ENCODE results near the gene RAB5B. TPM values are rescaled to one million over a fixed set of nuclear protein-coding genes. Genes with fewer than 3 reads are reported as not detected.
"Not testable (repeated sequence)": the region's sequence is repeated elsewhere in the genome, so short reads cannot be mapped to it uniquely, and the experiment has no call there.

RAB5B gene
- total RNA-seq, 1 experiment from 2014 or later: 34.4 TPM

DNA sequence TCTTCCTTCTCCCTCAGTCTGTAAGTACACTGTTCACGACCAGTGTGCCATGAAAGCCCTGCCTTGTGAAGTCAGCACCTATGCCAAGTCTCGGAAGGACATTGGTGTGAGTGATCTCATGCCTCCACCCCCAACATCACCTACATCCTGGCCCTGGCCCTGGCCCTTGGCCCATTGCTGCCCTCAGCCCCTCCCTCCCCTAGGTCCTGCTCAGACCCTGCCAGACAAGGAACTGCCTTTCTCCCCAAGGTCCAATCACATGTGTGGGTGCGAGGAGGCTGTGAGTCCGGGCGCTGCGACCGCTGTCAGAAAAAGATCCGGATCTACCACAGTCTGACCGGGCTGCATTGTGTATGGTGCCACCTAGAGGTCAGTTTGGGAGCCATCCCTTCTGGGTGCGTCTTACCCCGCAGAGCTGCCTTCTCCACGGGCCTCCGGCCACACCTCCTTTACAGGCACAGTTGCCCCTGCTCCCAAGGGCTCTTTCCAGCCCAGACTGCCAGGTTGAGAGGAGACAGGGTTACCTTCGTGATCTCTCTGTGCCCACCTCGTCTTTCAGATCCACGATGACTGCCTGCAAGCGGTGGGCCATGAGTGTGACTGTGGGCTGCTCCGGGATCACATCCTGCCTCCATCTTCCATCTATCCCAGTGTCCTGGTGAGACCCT is 33.7 kb upstream of the RAB5B start:
- DNase-seq (ENCODE audit: low read depth): peak; percentile 85

GRCh38 chr12:55942055-55942454 is 31.8 kb upstream of the RAB5B start:
- no peak for DNase-seq (ENCODE audit: low read depth)

GRCh38 chr12:55942577-55943136 is 31.2 kb upstream of the RAB5B start:
- no peak for DNase-seq (ENCODE audit: low read depth)

DNA sequence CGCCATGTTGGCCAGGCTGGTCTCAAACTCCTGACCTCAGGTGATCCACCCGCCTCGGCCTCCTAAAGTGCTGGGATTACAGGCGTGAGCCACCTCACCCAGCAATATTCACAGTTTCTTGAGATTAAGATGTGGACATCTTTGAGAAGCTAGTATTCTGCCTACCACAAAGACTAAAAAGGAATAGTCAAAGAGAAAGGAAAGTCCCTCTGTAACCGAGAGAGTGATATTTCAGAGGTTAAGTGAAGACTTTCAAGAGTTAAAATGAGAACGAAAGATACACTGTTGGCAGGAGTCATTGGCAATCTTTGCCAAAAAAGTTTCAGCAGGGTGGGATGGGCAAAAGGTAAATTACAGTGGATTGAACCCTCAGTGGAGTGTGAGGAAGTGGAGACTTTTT is 27.3 kb upstream of the RAB5B start:
- DNase-seq (ENCODE audit: low read depth): no peak

- DNase-seq (ENCODE audit: low read depth): no peak
Measured at GRCh38 chr12:55955344-55955743, 18.5 kb upstream of the RAB5B start.

- DNase-seq (ENCODE audit: low read depth): peak; percentile 80
Measured at GRCh38 chr12:55955800-55956508, 17.9 kb upstream of the RAB5B start.

DNA sequence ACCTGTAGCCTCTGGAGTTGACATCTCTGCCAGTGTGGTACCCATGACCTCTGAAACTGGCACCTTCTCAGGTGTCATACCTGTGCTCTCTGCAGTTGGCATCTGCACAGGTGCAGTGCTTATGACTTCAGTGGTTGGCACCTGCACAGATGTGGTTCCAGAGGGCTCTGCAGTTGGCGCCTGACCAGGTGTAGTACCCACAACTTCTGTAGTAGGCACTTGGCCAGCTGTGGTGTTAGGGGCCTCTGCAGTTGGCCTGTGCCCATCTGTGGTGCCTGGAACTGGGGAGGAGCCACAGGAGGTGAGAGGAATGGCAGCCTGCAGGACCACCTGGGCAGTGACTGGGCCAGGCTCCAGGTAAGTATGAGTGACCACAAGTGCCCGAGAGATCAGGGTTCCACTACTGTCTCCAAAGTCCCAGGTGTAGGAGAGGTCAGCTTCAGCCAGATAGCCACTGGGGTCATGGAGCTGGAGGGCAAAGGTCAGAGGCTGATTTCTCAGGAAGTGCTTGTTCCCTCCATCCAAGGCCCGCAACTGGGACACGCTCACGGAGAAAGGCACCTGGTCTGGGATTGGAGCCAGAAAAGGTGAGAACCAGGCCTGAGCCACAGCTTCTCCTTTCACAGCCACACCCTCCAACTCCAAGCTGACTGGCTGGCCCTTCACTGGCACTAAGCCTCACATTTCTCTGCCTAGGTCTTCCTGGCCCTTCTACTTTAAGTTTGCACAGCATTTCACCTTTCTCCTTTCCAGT is 16.6 kb upstream of the RAB5B start:
- DNase-seq (ENCODE audit: low read depth): no peak

DNA sequence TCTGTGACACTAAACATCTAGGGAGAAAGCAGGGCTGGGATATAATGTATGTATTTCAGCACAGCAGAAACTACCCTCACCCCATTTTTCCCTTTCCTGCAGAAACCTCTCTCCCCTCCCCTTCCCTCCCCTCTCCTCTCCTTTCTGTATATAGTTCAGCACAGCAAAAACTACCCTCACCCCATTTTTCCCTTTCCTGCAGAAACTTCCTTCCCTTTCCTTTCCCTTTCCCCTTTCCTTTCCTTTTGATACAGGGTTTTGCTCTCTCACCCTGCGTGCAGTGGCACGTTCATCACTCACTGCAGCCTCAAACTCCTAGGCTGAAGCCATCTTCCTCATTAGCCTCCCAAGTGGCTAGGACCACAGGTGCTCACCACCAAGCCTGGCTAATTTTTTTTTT is 10.1 kb upstream of the RAB5B start:
- no peak for DNase-seq (ENCODE audit: low read depth)

DNA sequence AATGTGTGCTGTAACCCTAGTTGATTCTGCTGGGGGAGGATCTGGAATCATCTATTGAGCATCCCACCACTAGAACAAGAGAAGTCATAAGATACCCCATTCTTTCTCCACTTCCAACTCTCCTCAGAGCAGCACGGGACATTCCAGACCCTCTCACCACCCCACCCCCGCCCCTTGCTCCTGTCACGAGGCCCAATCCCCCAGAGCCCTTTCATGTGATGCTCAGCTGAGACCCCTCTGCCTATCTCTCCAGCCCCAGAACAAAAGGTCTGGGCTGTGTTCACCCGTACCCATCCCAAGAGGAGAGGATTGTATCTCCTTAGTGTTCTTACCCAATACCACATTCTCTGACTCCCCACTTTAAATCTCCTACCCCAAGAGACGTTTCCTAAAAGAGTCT is 8.6 kb upstream of the RAB5B start:
- no peak for DNase-seq (ENCODE audit: low read depth)

GRCh38 chr12:55965941-55966407 is 7.9 kb upstream of the RAB5B start, which contains the start of gene PMEL:
Gene PMEL, minus strand, starts transcription at chr12:55966042. Its CDS starts 31 bp downstream, at chr12:55966011.
- no peak for DNase-seq (ENCODE audit: low read depth)

- DNase-seq (ENCODE audit: low read depth): peak; percentile 79
Measured at GRCh38 chr12:55966408-55967281, 7.2 kb upstream of the RAB5B start, which contains the start of gene CDK2. Gene CDK2, plus strand, starts transcription at chr12:55966830. Its CDS starts 179 bp downstream, at chr12:55967009.

DNA sequence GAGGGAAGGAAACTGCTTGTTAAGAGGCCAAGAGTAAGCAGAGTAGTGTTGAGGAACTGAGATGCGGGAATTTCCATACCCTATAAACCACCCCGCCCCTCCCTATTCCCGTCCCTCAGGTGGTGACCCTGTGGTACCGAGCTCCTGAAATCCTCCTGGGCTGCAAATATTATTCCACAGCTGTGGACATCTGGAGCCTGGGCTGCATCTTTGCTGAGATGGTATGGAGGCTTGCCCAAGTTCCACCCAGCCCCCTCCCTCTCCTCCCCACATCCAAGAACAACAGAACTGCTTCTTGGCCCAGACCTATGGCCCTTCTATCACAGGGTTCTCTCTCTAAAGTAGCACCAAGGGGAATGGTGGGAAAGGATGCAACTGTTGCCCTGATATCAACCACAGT is 4.5 kb upstream of the RAB5B start:
- no peak for DNase-seq (ENCODE audit: low read depth)

- peak; percentile 81 for DNase-seq (ENCODE audit: low read depth)
Measured at GRCh38 chr12:55970775-55971174, 3.1 kb upstream of the RAB5B start.

GRCh38 chr12:55972042-55972441 is 1.8 kb upstream of the RAB5B start:
- DNase-seq (ENCODE audit: low read depth): peak; percentile 83

- DNase-seq (ENCODE audit: low read depth): no peak
Measured at GRCh38 chr12:55972456-55972855, 1.4 kb upstream of the RAB5B start.

DNA sequence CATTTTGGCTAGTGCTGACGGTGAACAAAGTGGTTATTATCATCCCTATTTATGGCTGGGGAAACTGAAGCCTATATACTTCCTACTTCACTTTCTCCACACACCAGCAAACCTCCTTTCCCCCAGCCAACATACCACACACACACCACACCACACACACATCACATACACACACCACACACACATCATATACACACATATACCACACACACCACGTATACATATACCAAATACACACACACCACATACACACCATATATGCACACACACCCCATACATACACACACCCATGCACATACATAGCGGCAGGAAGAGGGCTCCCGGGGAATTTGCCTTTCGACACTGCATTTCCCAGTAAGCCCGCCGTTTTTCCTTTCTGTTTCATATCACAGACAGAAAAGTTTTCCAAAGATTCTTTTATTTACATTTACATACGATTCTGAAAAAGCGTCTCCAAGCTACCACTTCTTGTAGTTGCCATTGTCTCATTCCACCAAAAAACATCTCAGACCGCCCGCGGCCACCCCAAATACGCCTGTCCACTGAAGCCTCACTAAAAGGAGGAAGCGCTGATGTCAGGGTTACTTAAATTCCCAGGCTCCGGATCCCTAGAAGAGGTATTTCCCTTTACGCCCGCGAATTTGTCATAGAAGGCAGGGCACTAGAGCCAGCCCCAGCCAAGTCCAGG is 823 bp upstream of the RAB5B start:
- no peak for DNase-seq (ENCODE audit: low read depth)

DNA sequence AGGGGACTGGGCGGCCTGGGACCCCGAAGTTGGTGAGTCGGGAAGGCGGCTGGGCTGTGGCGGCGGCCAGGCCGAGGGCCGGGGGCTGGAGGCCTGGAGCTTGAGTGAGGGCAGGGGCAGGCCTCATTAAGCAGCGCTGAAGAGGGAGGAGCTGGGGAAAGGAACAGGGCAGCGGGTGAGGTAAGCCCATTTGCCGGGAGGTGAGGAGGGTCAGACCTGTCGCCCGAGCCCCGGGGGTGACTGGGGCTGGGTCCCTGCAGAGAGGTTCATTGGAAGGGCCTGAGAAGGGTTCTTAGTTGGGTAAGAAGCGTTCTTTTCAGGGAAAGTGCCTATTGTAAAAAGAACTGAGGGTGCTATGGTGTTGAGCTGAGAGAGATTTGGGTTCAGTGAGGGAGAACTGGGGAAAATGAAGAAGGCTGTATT is 441 bp downstream of the RAB5B start:
- no peak for DNase-seq (ENCODE audit: low read depth)

- no peak for DNase-seq (ENCODE audit: low read depth)
Measured at GRCh38 chr12:55978393-55978792, 4.5 kb downstream of the RAB5B start.

DNA sequence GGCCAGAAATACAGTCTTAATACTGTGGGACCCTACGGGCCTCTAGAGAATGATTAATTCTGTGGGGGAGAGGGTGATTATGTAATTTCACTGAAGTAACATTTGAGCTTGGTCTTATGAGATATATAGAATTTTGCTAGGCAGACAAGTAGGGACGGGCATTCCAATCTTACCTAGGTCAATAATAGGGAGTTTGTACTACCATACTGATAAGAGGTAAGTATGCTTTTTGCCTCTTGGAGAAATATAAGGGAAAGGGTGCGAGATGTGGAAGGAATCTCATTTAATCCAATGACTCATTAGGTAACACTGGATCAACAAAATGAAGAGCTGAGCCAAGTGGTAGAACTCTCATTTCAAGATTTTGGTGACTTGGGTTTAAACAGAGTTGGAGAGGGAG is 5.2 kb downstream of the RAB5B start:
- no peak for DNase-seq (ENCODE audit: low read depth)

GRCh38 chr12:55981882-55982281 is 8.0 kb downstream of the RAB5B start:
- DNase-seq (ENCODE audit: low read depth): not testable (repeated sequence)

Data from HT1080 (cell line).